Epithelial cell of esophagus (primary cell): ENCODE data around the gene UPK3A.

Experiments
- DNase-seq: peaks from one replicate; pipeline ENCODE4 v3.0.0; 2010; ENCODE audit warnings: low read depth
- H3K4me3 ChIP-seq: 2 replicates; pipeline ENCODE4 v1.5.1; 2011; ENCODE audit warnings: mild to moderate bottlenecking, low read length, control low read depth
- CTCF ChIP-seq: IDR thresholded peaks from 2 replicates; pipeline ENCODE4 v1.5.1; 2011; ENCODE audit warnings: low read depth, mild to moderate bottlenecking, low read length, control low read depth, inconsistent platforms; ENCODE audit not compliant: insufficient read depth; ENCODE audit errors: missing control alignments

UPK3A gene

GRCh38 chr22:45331486-45331885 lies 46.7 kb downstream of the UPK3A start:
- no peak for DNase-seq
- TF ChIP-seq CTCF: no peak
- no peak overlapping the region for H3K4me3 ChIP-seq

- no peak overlapping the region for H3K4me3 ChIP-seq
- DNase-seq: no peak
- TF ChIP-seq CTCF: no peak
Measured at GRCh38 chr22:45332001-45332400, 47.3 kb downstream of the UPK3A start.

- DNase-seq: peak; percentile 85
- H3K4me3 ChIP-seq: no peak overlapping the region
- TF ChIP-seq CTCF: no peak
Measured at GRCh38 chr22:45334068-45334467, 49.3 kb downstream of the UPK3A start.

- no peak overlapping the region for H3K4me3 ChIP-seq
- DNase-seq: peak; percentile 70
- TF ChIP-seq CTCF: no peak
Measured at GRCh38 chr22:45334528-45334927, 49.8 kb downstream of the UPK3A start.

- DNase-seq: peak; percentile 34
- peak; percentile 34 for TF ChIP-seq CTCF
Measured at GRCh38 chr22:45335021-45335818, 50.5 kb downstream of the UPK3A start.

GRCh38 chr22:45335854-45336522 lies 51.2 kb downstream of the UPK3A start:
- H3K4me3 ChIP-seq: no peak overlapping the region
- no peak for TF ChIP-seq CTCF
- no peak for DNase-seq

More at GRCh38 chr22:45335021-45335818, 50.5 kb downstream of the UPK3A start:
- H3K4me3 ChIP-seq: no peak overlapping the region
